Activated CD8-positive, alpha-beta memory T cell treated with anti-CD3 and anti-CD28 coated beads for 1 hour (primary cell): ENCODE measurements around the gene ZNF415.

Experiments
- DNase-seq, 2 donors: peaks; one replicate each; pipeline ENCODE4 v3.0.0-alpha.2; 2020; ENCODE audit warnings: low read depth in 1 of 2; ENCODE audit errors: extremely low read depth in 1 of 2

The ZNF415 gene

DNA sequence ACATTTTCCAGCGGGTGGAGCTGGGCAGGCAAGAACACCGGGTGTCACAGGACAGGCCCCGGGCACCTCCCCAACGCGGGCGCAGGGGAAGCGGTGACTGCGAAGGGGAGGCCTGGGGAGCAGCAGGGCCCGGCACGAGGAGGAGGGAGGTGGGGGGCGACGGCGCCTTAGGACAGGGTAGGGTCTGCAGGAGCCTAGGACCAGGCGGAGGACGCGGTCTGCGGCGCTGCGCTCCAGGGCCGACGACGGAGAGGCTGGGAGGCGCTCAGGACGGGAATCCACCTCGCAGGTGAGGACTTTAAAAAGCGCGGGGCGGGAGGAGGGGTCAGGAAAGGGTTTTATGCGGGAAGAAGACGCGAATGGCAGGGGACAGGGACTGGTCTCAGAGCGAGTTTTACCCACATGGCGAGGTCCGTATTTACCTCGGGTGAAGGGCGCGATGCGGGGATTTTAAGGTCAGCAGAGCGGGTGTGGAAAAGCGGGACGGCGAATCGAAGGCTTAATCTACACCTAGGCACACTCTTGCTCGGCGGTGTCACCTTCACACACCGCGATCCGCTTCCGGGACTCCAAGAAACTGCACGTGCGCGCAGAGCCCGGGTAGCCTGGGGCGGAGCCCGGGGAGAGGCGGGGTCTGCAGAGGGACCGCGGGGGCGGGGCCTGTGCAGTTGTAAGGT is 74.7 kb downstream of the ZNF415 start:
- no peak for DNase-seq
